Tibial nerve (tissue), 4 donors: ENCODE measurements around the gene SP100. TPM values are rescaled to one million over a fixed set of nuclear protein-coding genes. Genes with fewer than 3 reads are reported as not detected.
"Not testable (repeated sequence)": the region's sequence is repeated elsewhere in the genome, so short reads cannot be mapped to it uniquely, and the experiment has no call there.

ENCODE experiments used
- DNase-seq, 2 donors: peaks; one replicate each; pipeline ENCODE4 v3.0.0-alpha.2; 2019; ENCODE audit warnings: low spot score in 2 of 2
- H3K27ac ChIP-seq, 4 donors: fragments of 200-600 bp; sonication (generic) in 3 of 4; one replicate each; pipeline ENCODE4 v1.5.1; 2017 to 2019; ENCODE audit warnings: mild to moderate bottlenecking in 1 of 4
- H3K27me3 ChIP-seq, 2 donors: fragments of 200-600 bp; sonication (generic) in 1 of 2; one replicate each; pipeline versions ENCODE4 v1.5.1 to v1.6.0; 2017 to 2019
- H3K36me3 ChIP-seq, 3 donors: fragments of 200-600 bp; sonication (generic); one replicate each; pipeline ENCODE4 v1.5.1; 2018 to 2019
- H3K4me1 ChIP-seq, 4 donors: fragments of 200-600 bp; sonication (generic) in 3 of 4; one replicate each; pipeline ENCODE4 v1.5.1; 2017 to 2019
- H3K4me3 ChIP-seq, 4 donors: fragments of 200-600 bp; sonication (generic) in 3 of 4; one replicate each; pipeline ENCODE4 v1.5.1; 2017 to 2019; ENCODE audit warnings: mild to moderate bottlenecking in 1 of 4, moderate library complexity in 1 of 4
- H3K9me3 ChIP-seq, 4 donors: fragments of 200-600 bp; sonication (generic) in 3 of 4; one replicate each; pipeline ENCODE4 v1.5.1; 2017 to 2019
- CTCF ChIP-seq, 5 experiments: fragments of 200-600 bp in 3 of 5; fragments of 450-650 bp in 2 of 5; sonication (generic) in 3 of 5; IDR thresholded peaks; one replicate each; pipeline ENCODE4 v1.5.1; 2016 to 2019; ENCODE audit warnings: antibody characterized with exemption in 5 of 5, mild to moderate bottlenecking in 3 of 5, moderate library complexity in 2 of 5
- EP300 ChIP-seq, 2 donors: sonication (generic); formaldehyde crosslinking; IDR thresholded peaks; one replicate each; pipeline ENCODE4 v1.6.1; 2017; ENCODE audit warnings: antibody characterized with exemption in 2 of 2, mild to moderate bottlenecking in 1 of 2
- POLR2A ChIP-seq, 2 donors: fragments of 450-650 bp; IDR thresholded peaks; one replicate each; pipeline ENCODE4 v1.6.1; 2017; ENCODE audit warnings: antibody characterized with exemption in 2 of 2, mild to moderate bottlenecking in 2 of 2, moderate library complexity in 2 of 2
- WGBS, 2 donors: methylation state at CpG; one replicate each; pipeline ENCODE4 v1.1.5; 2018; 5-methylcytosine and 5-hydroxymethylcytosine counted together
- total RNA-seq, 4 donors: library from RNA; depleted of rRNA; stranded (reverse); fragments of >200 nt; gene quantifications; one replicate each; pipeline ENCODE4 v1.1.0, GENCODE V29; 2016

SP100 gene
- total RNA-seq, 4 donors from 2014 or later: 84.1 to 126 (median 108) TPM

- 23 to 24% methylated on average over 3 of the region's 3 CpGs for WGBS, 2 donors
- DNase-seq: peak in 1 of 2 donors; percentile 46
- Histone ChIP-seq H3K4me1 (peaks cover 0 to 48% (median 23%) of the 10 kb centered on the region in 4 donors), H3K36me3 (peaks cover 0 to 25% (median 0%) of the 10 kb centered on the region in 3 donors), H3K27ac (peak overlapping the region in 3 of 4 donors; percentile 37 to 80 (median 77)), H3K4me3 (no peak overlapping the region), H3K9me3 (no peaks in the 10 kb centered on the region), H3K27me3 (no peaks in the 10 kb centered on the region)
- TF ChIP-seq EP300 (IDR thresholded peaks at IDR 0.05) (peak in 1 of 2 donors; percentile 75), POLR2A (IDR thresholded peaks at IDR 0.05) (no peak), CTCF (IDR thresholded peaks at IDR 0.05) (no peak)
Observed at GRCh38 chr2:230408244-230408842, 7.7 kb upstream of the SP100 start.

- Histone ChIP-seq H3K36me3 (peaks cover 0 to 15% (median 0%) of the 10 kb centered on the region in 3 donors), H3K4me1 (peaks cover 0 to 55% (median 23%) of the 10 kb centered on the region in 4 donors), H3K27ac (peak overlapping the region in 2 of 4 donors; percentile 77 to 80)
- WGBS, 2 donors: 49 to 60% methylated on average over 2 of the region's 2 CpGs
- DNase-seq, H3K4me3 ChIP-seq, H3K27me3 ChIP-seq, H3K9me3 ChIP-seq: not testable (repeated sequence)
Observed at GRCh38 chr2:230409316-230409715, 6.7 kb upstream of the SP100 start.

- WGBS, 2 donors: 89 to 94% methylated on average over 1 of the region's 1 CpG
- DNase-seq: no peak
- H3K9me3 ChIP-seq: no peaks in the 10 kb centered on the region
- H3K27me3 ChIP-seq: no peaks in the 10 kb centered on the region
- no peak for TF ChIP-seq POLR2A (IDR thresholded peaks at IDR 0.05)
- no peak for TF ChIP-seq EP300 (IDR thresholded peaks at IDR 0.05)
- no peak for TF ChIP-seq CTCF (IDR thresholded peaks at IDR 0.05)
- H3K27ac ChIP-seq: peak overlapping the region in 1 of 4 donors; percentile 92
- H3K36me3 ChIP-seq: peaks cover 0 to 6% (median 0%) of the 10 kb centered on the region in 3 donors
- H3K4me3 ChIP-seq: no peak overlapping the region
- peaks cover 0 to 61% (median 25%) of the 10 kb centered on the region in 4 donors for H3K4me1 ChIP-seq
Observed at GRCh38 chr2:230410263-230410662, 5.7 kb upstream of the SP100 start.

- Histone ChIP-seq H3K4me3 (peak overlapping the region; percentile 74 to 81 (median 76)), H3K36me3 (no peaks in the 10 kb centered on the region), H3K27me3 (no peaks in the 10 kb centered on the region), H3K9me3 (no peaks in the 10 kb centered on the region), H3K4me1 (peaks cover 0 to 67% (median 28%) of the 10 kb centered on the region in 4 donors), H3K27ac (peak overlapping the region; percentile 90 to 98 (median 94))
- TF ChIP-seq POLR2A (IDR thresholded peaks at IDR 0.05): no peak
- TF ChIP-seq CTCF (IDR thresholded peaks at IDR 0.05): no peak
- no peak for TF ChIP-seq EP300 (IDR thresholded peaks at IDR 0.05)
- no peak for DNase-seq
- WGBS, 2 donors: 25 to 33% methylated on average over 16 of the region's 16 CpGs
Observed at GRCh38 chr2:230410861-230411569, 5.0 kb upstream of the SP100 start.

GRCh38 chr2:230411570-230412370 lies 4.2 kb upstream of the SP100 start:
- DNase-seq: peak in 1 of 2 donors; percentile 42
- peaks cover 0 to 67% (median 28%) of the 10 kb centered on the region in 4 donors for H3K4me1 ChIP-seq
- 1 to 4% methylated on average over 28 to 51 of the region's 57 CpGs for WGBS, 2 donors

More at GRCh38 chr2:230411570-230412370, 4.2 kb upstream of the SP100 start:
- H3K9me3 ChIP-seq: no peaks in the 10 kb centered on the region
- no peaks in the 10 kb centered on the region for H3K27me3 ChIP-seq
- TF ChIP-seq POLR2A (IDR thresholded peaks at IDR 0.05) (peak in 1 of 2 donors; percentile 42), CTCF (IDR thresholded peaks at IDR 0.05) (no peak), EP300 (IDR thresholded peaks at IDR 0.05) (peak in 1 of 2 donors; percentile 72)
- H3K27ac ChIP-seq: peak overlapping the region; percentile 90 to 98 (median 94)
- peak overlapping the region; percentile 74 to 81 (median 76) for H3K4me3 ChIP-seq
- H3K36me3 ChIP-seq: no peaks in the 10 kb centered on the region
